Dendritic cell treated with granulocyte-macrophage colony-stimulating factor and Interleukin-4, amounts not matched to agents 40 ng/mL and 50 ng/mL, for 4 days (primary cell): ENCODE results near the gene TARBP1.
"Not testable (repeated sequence)": the region's sequence is repeated elsewhere in the genome, so short reads cannot be mapped to it uniquely, and the experiment has no call there.

ENCODE experiments used
- H3K27ac Mint-ChIP-seq: one replicate; pipeline ENCODE4 v1.8.0; 2022; ENCODE audit warnings: mild to moderate bottlenecking, mixed read lengths
- H3K27me3 Mint-ChIP-seq: one replicate; pipeline ENCODE4 v1.8.0; 2022; ENCODE audit warnings: mild to moderate bottlenecking, mixed read lengths
- H3K36me3 Mint-ChIP-seq: one replicate; pipeline ENCODE4 v1.8.0; 2022; ENCODE audit warnings: low read depth, mixed read lengths
- H3K4me1 Mint-ChIP-seq: one replicate; pipeline ENCODE4 v1.8.0; 2022; ENCODE audit warnings: low read depth, mixed read lengths
- H3K4me3 Mint-ChIP-seq: one replicate; pipeline ENCODE4 v1.8.0; 2022; ENCODE audit warnings: mild to moderate bottlenecking, moderate library complexity, mixed read lengths
- H3K9me3 Mint-ChIP-seq: one replicate; pipeline ENCODE4 v1.8.0; 2022; ENCODE audit warnings: mixed read lengths
- intact Hi-C: fragments of 100-400 bp; cut with micrococcal nuclease; formaldehyde crosslinking; loops from one replicate; pipeline ENCODE4 v1.15.0; 2022

The TARBP1 gene

GRCh38 chr1:234393190-234393589, 85.8 kb downstream of the TARBP1 start:
- intact Hi-C loops = no loop called here
- no peak overlapping the region for H3K27ac Mint-ChIP-seq

GRCh38 chr1:234388094-234388493, 90.9 kb downstream of the TARBP1 start:
- intact Hi-C loops = no loop called here
- H3K4me1 Mint-ChIP-seq = no peaks in the 10 kb centered on the region
- no peak overlapping the region for H3K4me3 Mint-ChIP-seq
- no peaks in the 10 kb centered on the region for H3K9me3 Mint-ChIP-seq
- H3K27ac Mint-ChIP-seq = no peak overlapping the region
- H3K27me3 Mint-ChIP-seq = no peaks in the 10 kb centered on the region
- H3K36me3 Mint-ChIP-seq = peaks cover 52% of the 10 kb centered on the region

More at GRCh38 chr1:234393190-234393589, 85.8 kb downstream of the TARBP1 start:
- no peak overlapping the region for H3K4me3 Mint-ChIP-seq
- H3K9me3 Mint-ChIP-seq = no peaks in the 10 kb centered on the region
- peaks cover 36% of the 10 kb centered on the region for H3K36me3 Mint-ChIP-seq
- peaks cover 22% of the 10 kb centered on the region for H3K4me1 Mint-ChIP-seq
- H3K27me3 Mint-ChIP-seq = no peaks in the 10 kb centered on the region

GRCh38 chr1:234386122-234386521, 92.9 kb downstream of the TARBP1 start:
- intact Hi-C loops = no loop called here
- no peak overlapping the region for H3K27ac Mint-ChIP-seq

GRCh38 chr1:234381699-234382555, 97.1 kb downstream of the TARBP1 start:
- Mint-ChIP-seq H3K36me3 (peaks cover 92% of the 10 kb centered on the region), H3K4me1 (peaks cover 12% of the 10 kb centered on the region), H3K9me3 (peaks cover 9% of the 10 kb centered on the region), H3K27me3 (no peaks in the 10 kb centered on the region), H3K4me3 (no peak overlapping the region), H3K27ac (no peak overlapping the region)
- intact Hi-C loops = no loop called here

More at GRCh38 chr1:234386122-234386521, 92.9 kb downstream of the TARBP1 start:
- Mint-ChIP-seq H3K36me3 (peaks cover 57% of the 10 kb centered on the region), H3K4me1 (peaks cover 11% of the 10 kb centered on the region), H3K27me3 (no peaks in the 10 kb centered on the region), H3K9me3 (no peaks in the 10 kb centered on the region), H3K4me3 (no peak overlapping the region)

- not testable (repeated sequence) for H3K27me3 Mint-ChIP-seq, H3K4me3 Mint-ChIP-seq, H3K27ac Mint-ChIP-seq, H3K9me3 Mint-ChIP-seq
- intact Hi-C loops = loop anchor here (10.0 kb wide), 1 partner anchor 95 kb away; the partner anchor contains the start of gene TARBP1
- H3K4me1 Mint-ChIP-seq = peaks cover 22% of the 10 kb centered on the region
- peaks cover 88% of the 10 kb centered on the region for H3K36me3 Mint-ChIP-seq
Observed at GRCh38 chr1:234379591-234380109, 99.3 kb downstream of the TARBP1 start.

- Mint-ChIP-seq H3K27me3 (no peaks in the 10 kb centered on the region), H3K9me3 (peaks cover 9% of the 10 kb centered on the region), H3K4me3 (no peak overlapping the region), H3K4me1 (peaks cover 11% of the 10 kb centered on the region), H3K27ac (peak overlapping the region; percentile 17), H3K36me3 (peaks cover 67% of the 10 kb centered on the region)
- intact Hi-C loops = loop anchor here (10.0 kb wide), 1 partner anchor 99 kb away; the partner anchor contains the start of gene TARBP1
Observed at GRCh38 chr1:234375672-234376071, 103.3 kb downstream of the TARBP1 start.

GRCh38 chr1:234373959-234374254, 105.1 kb downstream of the TARBP1 start:
- Mint-ChIP-seq H3K4me3 (peak overlapping the region; percentile 96), H3K27ac (peak overlapping the region; percentile 96), H3K4me1 (peaks cover 16% of the 10 kb centered on the region), H3K27me3 (no peaks in the 10 kb centered on the region), H3K9me3 (peaks cover 3% of the 10 kb centered on the region), H3K36me3 (peaks cover 50% of the 10 kb centered on the region)
- intact Hi-C loops = loop anchor here (10.0 kb wide), 1 partner anchor 101 kb away; the partner anchor contains the start of gene TARBP1

GRCh38 chr1:234373064-234373958, 105.7 kb downstream of the TARBP1 start, which contains the start of gene COA6:
COA6 (plus strand) TSS chr1:234373456; CDS start chr1:234373467, 11 bp downstream.
- no peaks in the 10 kb centered on the region for H3K9me3 Mint-ChIP-seq
- H3K36me3 Mint-ChIP-seq = peaks cover 44% of the 10 kb centered on the region
- H3K27ac Mint-ChIP-seq = peak within 1 kb of the TSS; percentile 96
- no peaks in the 10 kb centered on the region for H3K27me3 Mint-ChIP-seq
- peaks cover 16% of the 10 kb centered on the region for H3K4me1 Mint-ChIP-seq
- H3K4me3 Mint-ChIP-seq = peak within 1 kb of the TSS; percentile 96
- intact Hi-C loops = loop anchor here (10.0 kb wide), 1 partner anchor 101 kb away; the partner anchor contains the start of gene TARBP1

GRCh38 chr1:234372011-234372757, 106.8 kb downstream of the TARBP1 start:
- no peaks in the 10 kb centered on the region for H3K27me3 Mint-ChIP-seq
- peak overlapping the region; percentile 96 for H3K27ac Mint-ChIP-seq
- intact Hi-C loops = loop anchor here (10.0 kb wide), 1 partner anchor 103 kb away; the partner anchor contains the start of gene TARBP1
- peak overlapping the region; percentile 96 for H3K4me3 Mint-ChIP-seq
- peaks cover 16% of the 10 kb centered on the region for H3K4me1 Mint-ChIP-seq
- H3K9me3 Mint-ChIP-seq = no peaks in the 10 kb centered on the region
- H3K36me3 Mint-ChIP-seq = peaks cover 33% of the 10 kb centered on the region

GRCh38 chr1:234371414-234371813, 107.6 kb downstream of the TARBP1 start:
- Mint-ChIP-seq H3K9me3 (no peaks in the 10 kb centered on the region), H3K4me1 (peaks cover 12% of the 10 kb centered on the region), H3K27ac (no peak overlapping the region), H3K36me3 (peaks cover 25% of the 10 kb centered on the region), H3K27me3 (no peaks in the 10 kb centered on the region), H3K4me3 (no peak overlapping the region)
- intact Hi-C loops = loop anchor here (10.0 kb wide), 1 partner anchor 103 kb away; the partner anchor contains the start of gene TARBP1

GRCh38 chr1:234369784-234370183, 109.2 kb downstream of the TARBP1 start:
- intact Hi-C loops = loop anchor here (10.0 kb wide), 1 partner anchor 105 kb away; the partner anchor contains the start of gene TARBP1

GRCh38 chr1:234369033-234369430, 109.9 kb downstream of the TARBP1 start:
- Mint-ChIP-seq H3K4me1 (peaks cover 6% of the 10 kb centered on the region), H3K27me3 (no peaks in the 10 kb centered on the region), H3K9me3 (no peaks in the 10 kb centered on the region), H3K36me3 (peaks cover 11% of the 10 kb centered on the region), H3K4me3 (no peak overlapping the region), H3K27ac (no peak overlapping the region)
- intact Hi-C loops = no loop called here

More at GRCh38 chr1:234369784-234370183, 109.2 kb downstream of the TARBP1 start:
- peaks cover 11% of the 10 kb centered on the region for H3K36me3 Mint-ChIP-seq
- H3K27me3 Mint-ChIP-seq = no peaks in the 10 kb centered on the region
- peaks cover 6% of the 10 kb centered on the region for H3K4me1 Mint-ChIP-seq
- no peak overlapping the region for H3K27ac Mint-ChIP-seq
- no peak overlapping the region for H3K4me3 Mint-ChIP-seq
- H3K9me3 Mint-ChIP-seq = no peaks in the 10 kb centered on the region
